HG03280 (cell line): Measurements from ENCODE around the gene DHX30.
"Not testable (repeated sequence)": the region's sequence is repeated elsewhere in the genome, so short reads cannot be mapped to it uniquely, and the experiment has no call there.

Source experiments
- ATAC-seq: cut with Tn5 transposase; IDR thresholded peaks from one replicate; pipeline ENCODE4 v1.9.1; 2021; ENCODE audit warnings: mild to moderate bottlenecking, moderate library complexity; ENCODE audit not compliant: unreplicated experiment

The DHX30 gene

GRCh38 chr3:47813551-47814177 is 10.7 kb downstream of the DHX30 start:
- ATAC-seq, result no peak

GRCh38 chr3:47817609-47818008 is 14.7 kb downstream of the DHX30 start:
- no peak for ATAC-seq

GRCh38 chr3:47824541-47825473 is 21.9 kb downstream of the DHX30 start:
- ATAC-seq, result peak; percentile 97

GRCh38 chr3:47825590-47825989 is 22.7 kb downstream of the DHX30 start:
- ATAC-seq, result no peak

GRCh38 chr3:47829482-47829881 is 26.5 kb downstream of the DHX30 start:
- ATAC-seq, result not testable (repeated sequence)

DNA sequence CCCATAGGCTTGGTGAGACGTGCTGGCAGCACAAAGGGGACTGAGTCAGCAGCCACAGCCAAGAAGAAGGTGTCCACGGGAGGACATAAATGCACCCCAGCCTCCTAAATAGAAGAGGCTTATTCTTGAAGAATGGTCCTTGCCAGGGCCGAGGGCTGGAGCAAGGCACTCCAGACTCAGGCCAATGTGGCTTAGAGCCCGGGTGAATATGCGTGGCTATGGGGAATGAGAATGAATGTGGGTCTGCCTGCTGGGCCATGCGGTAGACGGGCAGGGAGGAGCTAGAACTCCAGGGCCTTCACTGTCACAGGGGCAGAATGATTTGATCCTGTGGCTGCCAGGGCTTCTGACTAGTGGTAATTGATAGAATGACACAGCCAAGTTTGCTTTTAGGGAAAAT is 34.0 kb downstream of the DHX30 start:
- ATAC-seq, result no peak

- no peak for ATAC-seq
These were observed 35.6 kb downstream of the DHX30 start for GRCh38 chr3:47838503-47838902.

GRCh38 chr3:47841786-47842349 is 38.9 kb downstream of the DHX30 start:
- ATAC-seq, result no peak

- ATAC-seq, result no peak
These were observed 43.4 kb downstream of the DHX30 start for GRCh38 chr3:47846186-47846879.

DNA sequence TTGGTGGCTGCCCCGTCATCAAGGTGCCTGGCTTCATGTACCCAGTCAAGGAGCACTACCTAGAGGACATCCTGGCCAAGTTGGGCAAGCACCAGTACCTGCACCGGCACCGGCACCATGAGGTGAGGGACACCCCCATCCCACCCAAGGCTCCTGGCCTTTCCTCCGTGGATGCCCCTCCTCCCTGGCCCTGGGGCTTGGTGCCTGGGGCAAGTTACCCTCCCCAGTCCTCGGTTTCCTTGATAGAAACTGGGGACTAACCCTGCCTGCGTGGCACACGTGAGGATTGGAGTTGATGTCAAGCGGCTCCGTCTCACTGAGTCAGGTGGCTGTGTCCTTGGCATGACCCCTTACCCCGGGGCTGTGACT is 43.9 kb downstream of the DHX30 start:
- no peak for ATAC-seq

DNA sequence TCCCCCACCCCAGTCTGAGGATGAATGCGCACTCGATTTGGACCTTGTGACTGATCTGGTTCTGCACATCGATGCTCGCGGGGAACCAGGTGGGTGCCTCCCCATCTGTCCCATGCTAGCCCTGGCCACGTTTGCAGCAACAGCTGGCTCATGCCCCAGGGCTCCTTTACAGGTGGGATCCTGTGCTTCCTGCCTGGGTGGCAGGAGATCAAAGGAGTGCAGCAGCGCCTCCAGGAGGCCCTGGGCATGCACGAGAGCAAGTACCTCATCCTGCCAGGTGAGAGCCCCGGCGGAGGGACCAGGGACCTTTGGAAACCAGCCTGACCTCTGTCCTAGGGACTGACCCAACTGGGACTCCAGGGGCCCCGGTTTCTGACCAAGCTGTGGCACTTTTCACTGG is 44.3 kb downstream of the DHX30 start:
- no peak for ATAC-seq

DNA sequence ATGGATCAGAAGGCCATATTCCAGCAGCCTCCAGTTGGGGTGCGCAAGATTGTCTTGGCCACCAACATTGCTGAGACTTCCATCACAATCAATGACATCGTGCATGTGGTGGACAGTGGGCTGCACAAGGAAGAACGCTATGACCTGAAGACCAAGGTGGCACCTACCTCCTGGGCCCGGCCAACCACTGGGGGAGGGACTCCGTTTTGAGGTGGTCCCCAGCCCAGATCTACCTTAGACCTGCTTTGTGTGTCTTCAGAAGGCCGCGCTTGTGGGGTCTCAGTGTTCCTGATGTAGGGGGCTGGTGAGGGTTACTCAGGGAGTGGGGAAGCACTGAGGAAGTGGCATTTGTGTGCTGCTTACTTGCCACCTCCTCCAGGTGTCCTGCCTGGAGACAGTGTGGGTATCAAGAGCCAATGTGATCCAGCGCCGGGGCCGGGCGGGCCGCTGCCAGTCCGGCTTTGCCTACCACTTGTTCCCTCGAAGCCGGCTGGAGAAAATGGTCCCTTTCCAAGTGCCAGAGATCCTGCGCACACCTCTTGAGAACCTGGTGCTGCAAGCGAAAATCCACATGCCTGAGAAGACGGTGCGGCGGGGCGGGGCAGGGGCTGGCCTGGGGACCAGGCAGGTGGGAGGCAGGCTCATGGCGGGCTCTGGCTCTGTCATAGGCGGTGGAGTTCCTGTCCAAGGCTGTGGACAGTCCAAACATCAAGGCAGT is 45.0 kb downstream of the DHX30 start:
- no peak for ATAC-seq

- no peak for ATAC-seq
These were observed 45.7 kb downstream of the DHX30 start for GRCh38 chr3:47848599-47849117.

GRCh38 chr3:47849186-47849698 is 46.3 kb downstream of the DHX30 start:
- no peak for ATAC-seq

DNA sequence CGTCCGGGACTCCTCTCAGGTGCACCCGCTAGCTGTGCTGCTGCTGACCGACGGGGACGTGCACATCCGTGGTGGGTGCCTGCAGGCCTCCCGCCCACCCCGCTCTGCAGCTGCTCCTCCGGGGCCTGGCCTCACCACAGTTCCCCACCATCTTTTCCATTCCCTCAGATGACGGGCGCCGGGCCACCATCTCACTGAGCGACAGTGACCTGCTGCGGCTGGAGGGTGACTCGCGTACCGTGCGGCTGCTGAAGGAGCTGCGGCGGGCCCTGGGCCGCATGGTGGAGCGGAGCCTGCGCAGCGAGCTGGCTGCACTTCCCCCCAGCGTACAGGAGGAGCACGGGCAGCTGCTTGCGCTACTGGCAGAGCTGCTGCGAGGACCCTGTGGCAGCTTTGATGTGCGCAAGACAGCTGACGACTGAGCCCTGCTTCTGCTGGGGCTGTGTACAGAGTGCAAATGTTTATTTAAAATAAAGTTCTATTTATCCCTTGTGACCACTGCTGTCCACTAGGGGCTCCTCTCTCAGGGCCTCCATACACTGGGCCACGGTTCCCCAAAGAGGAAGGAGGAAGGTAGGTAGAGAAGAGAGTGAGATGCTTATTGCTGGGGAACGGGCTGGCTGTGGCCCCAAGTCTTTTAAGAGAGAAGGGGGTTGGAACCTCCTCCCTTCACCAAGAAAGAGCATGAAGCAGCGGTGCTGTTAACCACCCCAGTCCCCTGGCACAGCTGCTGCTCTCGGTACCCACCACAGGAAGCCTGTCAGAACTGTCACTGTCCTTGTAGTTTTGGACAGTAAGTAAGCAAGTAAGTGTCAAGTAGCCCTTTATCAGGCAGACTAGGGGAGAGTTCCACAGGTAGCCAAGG is 47.0 kb downstream of the DHX30 start:
- no peak for ATAC-seq

- no peak for ATAC-seq
These were observed 47.8 kb downstream of the DHX30 start for GRCh38 chr3:47850564-47851410.

DNA sequence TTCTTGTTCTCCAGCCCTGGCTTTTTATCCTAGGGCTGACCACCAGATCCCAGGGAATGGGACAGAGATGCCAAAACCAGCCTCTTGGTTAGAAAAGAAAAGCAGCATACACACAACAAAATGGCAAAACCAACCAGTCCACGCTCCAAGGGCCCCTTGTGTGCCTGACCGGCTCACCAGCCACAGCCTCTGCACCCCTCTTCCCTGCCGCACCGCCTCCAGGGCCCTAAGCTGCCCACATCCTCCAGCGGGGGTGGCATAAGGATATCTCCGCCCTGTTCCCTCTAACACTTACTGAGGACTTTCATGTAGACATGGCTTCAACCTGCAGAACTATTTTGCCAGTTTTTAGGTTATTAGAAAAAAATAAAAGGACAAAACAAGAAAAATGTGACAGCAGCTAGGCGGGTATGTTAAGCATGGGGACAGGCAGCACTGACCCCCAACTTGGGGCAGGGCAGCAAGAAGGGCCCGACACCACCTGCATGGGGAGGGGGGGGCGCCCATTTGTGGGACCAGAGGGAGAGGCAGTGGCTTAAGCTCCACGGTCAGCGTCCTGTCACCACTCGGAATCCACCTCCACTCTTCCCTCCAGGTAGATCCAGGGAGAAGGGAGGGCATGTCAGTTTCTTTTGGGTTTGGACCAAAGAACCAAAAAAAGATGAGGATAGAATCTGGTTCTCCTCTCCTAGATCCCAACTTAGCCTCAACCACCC is 49.1 kb downstream of the DHX30 start:
- ATAC-seq, result no peak
